Nucleus accumbens (tissue), 56 donors: ENCODE data around the gene KCNJ5.

Experiments
- DNase-seq, 56 donors: peaks; one replicate each; lab custom pipeline; 2025; lab: John Stamatoyannopoulos, UW

KCNJ5 gene

GRCh38 chr11:128868841-128869671, 22.1 kb upstream of the KCNJ5 start:
- no peak for DNase-seq

GRCh38 chr11:128871168-128871610, 20.0 kb upstream of the KCNJ5 start:
- DNase-seq = no peak

- DNase-seq = no peak
These were observed 19.1 kb upstream of the KCNJ5 start for GRCh38 chr11:128872094-128872493.

- no peak for DNase-seq
These were observed 18.6 kb upstream of the KCNJ5 start for GRCh38 chr11:128872594-128872993.

DNA sequence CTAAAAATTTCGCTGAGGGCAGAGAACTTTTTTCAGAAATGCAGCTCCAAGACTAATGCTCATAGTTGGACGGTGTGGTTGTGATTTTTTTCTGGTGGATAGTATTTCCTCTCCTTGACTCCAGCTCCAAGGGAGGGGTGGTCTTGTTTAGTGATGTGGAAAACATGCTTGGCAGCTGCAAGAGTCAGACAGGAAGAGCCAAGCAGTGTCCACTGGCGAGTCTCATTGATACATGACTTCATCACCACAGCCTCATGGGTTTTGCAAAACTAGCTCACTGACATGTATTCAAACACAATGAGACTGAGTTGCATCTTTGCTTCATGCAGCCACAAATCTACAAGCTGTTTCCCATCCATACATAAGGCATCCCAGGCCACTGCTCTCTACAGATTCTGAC, 16.7 kb upstream of the KCNJ5 start:
- no peak for DNase-seq

- DNase-seq = no peak
These were observed 15.0 kb upstream of the KCNJ5 start for GRCh38 chr11:128876133-128876650.

DNA sequence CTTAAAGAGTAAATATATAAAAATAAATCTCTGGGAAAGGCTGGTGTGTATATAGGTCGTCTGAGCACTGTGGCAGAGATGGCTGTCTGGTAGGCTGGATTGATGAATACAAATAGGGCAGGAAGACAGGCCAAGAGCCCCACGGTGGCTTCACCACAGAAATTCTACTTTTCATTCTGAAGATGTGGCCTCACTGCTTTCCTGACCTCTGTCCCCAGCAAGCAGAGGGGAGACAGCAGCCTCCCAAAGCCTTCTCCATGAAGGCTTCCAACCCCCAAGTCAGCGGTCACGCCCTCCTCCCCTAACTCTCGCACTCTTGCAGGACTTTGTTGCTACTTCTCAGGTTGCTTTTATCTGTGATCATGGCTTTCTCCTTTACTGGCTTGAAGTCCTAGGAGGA, 13.4 kb upstream of the KCNJ5 start:
- no peak for DNase-seq

- DNase-seq = no peak
These were observed 12.7 kb upstream of the KCNJ5 start for GRCh38 chr11:128878455-128878854.

DNA sequence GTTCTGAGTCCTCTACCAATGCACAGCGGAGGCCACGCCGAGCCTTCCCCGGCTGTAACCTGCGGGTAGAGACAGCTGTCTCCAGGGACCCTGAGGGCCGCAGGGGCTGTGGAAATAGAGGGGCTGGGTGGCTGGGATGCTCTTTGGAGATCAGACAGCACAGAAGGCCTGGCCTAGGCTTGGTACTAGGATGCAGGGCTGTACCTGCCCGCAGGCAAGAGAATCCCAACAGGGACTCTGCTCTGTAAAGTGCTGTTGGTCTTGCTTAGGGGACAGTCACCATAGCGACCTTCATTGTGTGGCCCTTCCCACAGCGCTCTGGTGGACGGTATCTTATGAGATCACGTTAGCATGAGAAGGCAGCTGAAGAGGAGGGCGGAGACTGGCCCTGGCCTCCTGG, 11.3 kb upstream of the KCNJ5 start:
- no peak for DNase-seq

GRCh38 chr11:128881221-128881620, 9.9 kb upstream of the KCNJ5 start:
- DNase-seq = no peak

DNA sequence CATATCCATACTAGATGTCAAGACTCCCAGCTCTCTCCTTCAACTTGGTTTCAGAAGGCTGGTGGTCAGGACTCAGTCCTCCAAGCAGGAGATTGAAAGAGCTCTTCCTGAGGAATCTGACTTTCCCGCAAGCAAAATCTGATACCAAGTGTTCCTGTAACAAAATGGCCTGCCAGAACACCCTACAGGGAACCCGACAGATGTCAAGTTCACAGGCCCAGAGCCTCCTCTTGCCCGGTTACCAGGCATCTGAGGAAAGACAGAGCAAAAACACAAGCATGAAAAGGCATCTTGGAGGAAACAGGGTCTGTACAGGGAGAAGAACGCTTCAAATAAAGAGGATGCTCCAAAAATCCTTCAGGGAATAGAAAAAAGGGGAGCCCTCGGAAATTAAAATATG, 8.7 kb upstream of the KCNJ5 start:
- DNase-seq = no peak

GRCh38 chr11:128884054-128884453, 7.1 kb upstream of the KCNJ5 start:
- no peak for DNase-seq

DNA sequence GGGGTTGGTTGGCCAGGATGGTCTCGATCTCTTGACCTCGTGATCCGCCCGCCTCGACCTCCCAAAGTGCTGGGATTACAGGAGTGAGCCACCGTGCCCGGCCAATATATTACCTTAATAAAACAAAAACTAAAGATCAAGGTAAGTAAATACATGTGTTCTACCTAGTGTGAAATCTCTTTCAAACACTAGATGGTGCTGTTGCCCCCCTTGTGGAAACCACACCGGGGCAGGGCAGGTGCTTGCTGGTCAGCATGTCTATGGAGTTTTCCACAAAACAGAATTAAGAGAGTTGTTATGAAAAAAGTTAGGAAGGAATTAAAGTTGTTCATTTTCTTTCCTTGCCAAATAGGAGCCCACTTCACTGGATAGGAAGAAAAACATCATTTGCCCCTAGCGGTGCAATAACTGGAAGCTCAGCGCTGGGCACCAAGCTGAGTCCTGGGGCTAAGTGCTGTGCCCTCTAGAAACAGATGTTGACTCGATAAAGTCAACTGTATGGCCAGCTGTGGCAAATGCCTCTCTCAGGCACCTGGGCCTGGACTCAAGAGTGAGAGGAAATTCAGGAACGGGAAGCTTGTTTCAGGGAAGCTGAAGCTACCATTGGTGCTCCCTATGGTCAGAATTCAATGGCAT, 6.3 kb upstream of the KCNJ5 start:
- peak in 33 of 56 donors; percentile 4 to 61 (median 26) for DNase-seq

DNA sequence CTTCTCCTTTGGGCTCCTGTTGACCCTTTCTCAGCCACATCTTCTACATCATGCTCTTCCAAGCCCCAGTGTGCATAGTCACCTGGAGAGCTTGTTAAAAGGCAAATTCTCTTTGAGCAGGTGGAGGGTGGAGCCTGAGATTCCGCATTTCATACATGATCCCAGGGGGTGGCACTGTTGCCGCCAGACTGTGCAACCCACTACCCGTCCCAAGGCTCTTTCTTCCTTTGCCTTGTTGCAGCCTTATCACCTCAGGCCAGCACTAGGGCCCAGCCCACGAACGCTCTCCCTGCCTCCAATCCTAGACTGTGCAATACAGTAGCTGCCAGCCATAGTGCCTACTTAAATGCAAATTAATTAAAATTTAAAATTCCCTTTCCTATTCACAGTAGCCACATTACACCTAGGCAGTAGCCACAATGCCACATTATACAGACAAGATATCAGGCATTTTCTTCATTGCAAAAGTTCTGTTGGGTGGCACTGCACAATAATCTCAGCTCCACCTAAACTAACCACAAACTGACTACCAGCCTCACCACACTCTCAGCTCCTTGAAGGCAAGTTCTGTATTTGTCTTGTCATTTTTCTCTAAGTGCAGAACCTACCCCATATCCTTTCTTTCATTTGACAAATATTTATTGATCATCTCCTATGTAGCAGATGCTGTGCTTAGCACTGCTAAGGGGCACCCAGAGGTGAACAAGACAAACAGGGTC, 4.6 kb upstream of the KCNJ5 start:
- peak in 5 of 56 donors; percentile 2 to 28 (median 19) for DNase-seq

GRCh38 chr11:128888034-128888985, 2.8 kb upstream of the KCNJ5 start:
- no peak for DNase-seq

GRCh38 chr11:128889657-128890213, 1.4 kb upstream of the KCNJ5 start:
- DNase-seq = no peak

GRCh38 chr11:128890216-128890542, 977 bp upstream of the KCNJ5 start:
- no peak for DNase-seq

DNA sequence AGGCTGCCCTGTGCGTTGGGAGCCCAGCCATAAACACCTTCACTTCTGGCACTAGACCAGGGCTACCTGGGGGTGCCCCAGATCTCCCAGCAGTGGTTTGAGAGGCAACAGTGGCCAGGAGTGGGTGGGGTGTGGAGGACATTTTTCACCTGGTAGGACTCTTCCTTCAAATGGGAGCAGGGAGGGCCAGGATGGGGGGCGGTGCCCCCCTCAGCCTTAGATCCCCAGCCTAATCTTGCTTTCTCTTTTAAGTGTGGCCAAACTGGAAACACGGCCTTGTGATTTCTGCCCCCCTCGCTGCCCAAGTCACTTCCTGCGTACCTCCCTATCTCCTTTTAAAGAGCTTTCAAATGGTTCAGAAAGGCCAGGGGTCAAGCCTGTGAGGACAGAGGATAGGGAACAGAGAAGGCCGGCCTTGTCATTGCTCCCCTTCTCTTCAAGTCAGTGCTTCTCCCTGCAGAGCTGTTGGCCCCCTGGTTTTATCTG, 800 bp downstream of the KCNJ5 start:
- peak in 1 of 56 donors; percentile 7 for DNase-seq

DNA sequence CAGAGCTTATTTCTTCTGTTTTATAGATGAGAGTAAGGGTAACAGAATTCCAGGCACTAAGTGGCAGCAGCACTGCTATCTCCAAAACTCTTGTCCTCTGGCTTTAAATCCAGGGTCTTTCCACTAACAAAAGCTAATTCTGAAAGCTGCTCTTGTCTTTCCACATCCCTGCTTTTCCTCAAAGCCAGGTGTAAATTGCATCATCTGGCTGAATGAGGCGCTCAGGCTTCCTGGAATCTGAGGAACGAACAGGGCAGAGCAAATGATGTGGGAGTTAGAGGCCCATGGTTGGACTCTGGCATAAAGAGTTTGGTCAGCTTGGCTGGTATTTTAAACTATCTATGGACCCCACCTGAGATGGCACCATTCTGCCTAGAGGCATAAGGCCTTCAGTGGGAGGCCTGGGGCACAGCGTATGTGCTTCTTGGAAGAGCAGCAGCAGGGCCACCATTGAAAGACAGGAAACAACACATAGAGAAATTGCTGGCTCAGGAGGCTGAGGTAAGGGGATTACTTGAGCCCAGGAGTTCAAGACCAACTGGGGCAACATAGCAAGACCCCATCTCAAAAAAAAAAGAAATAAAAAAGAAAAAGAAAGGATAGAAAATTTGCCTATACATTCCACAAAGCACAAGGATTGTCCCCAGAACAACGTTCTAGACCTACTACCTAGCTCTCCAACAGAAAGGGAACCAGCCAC, 1.9 kb downstream of the KCNJ5 start:
- no peak for DNase-seq
